Naive thymus-derived CD4-positive, alpha-beta T cell (primary cell): ENCODE data around the gene MED13L. TPM values are rescaled to one million over a fixed set of nuclear protein-coding genes. Genes with fewer than 3 reads are reported as not detected.

Source experiments
- ATAC-seq: fragments of 150-1000 bp; cut with Tn5 transposase; 2 replicates; pipeline ENCODE4 v1.10.0; 2021; ENCODE audit warnings: mild to moderate bottlenecking, moderate library complexity
- CTCF ChIA-PET: fragments of 350-600 bp; sonication (Branson Sonifier 250); formaldehyde crosslinking; loops from one replicate; lab custom pipeline; 2021; ENCODE audit warnings: antibody characterized with exemption; lab: Charles Lee
- POLR2A ChIA-PET: fragments of 350-600 bp; sonication (Branson Sonifier 250); formaldehyde crosslinking; loops from one replicate; lab custom pipeline; 2021; ENCODE audit warnings: antibody characterized with exemption, inconsistent platforms; lab: Charles Lee
- DNase-seq, 9 donors: peaks; one replicate each; pipeline versions ENCODE4 v3.0.0 to v3.0.0-alpha.2; 2020 to 2022; ENCODE audit warnings: mixed read lengths in 1 of 9
- H3K27ac ChIP-seq: one replicate; pipeline ENCODE4 v1.7.0; 2013; ENCODE audit warnings: mild to moderate bottlenecking, low read depth, low read length, moderate library complexity
- H3K27me3 ChIP-seq, 2 donors: one replicate each; pipeline ENCODE4 v1.7.0; 2013; ENCODE audit warnings: low read length in 2 of 2, mild to moderate bottlenecking in 2 of 2, moderate library complexity in 2 of 2; ENCODE audit not compliant: control insufficient read depth in 2 of 2, insufficient read depth in 2 of 2
- H3K36me3 ChIP-seq, 3 experiments: 1 replicate in 2 of 3; 2 replicates in 1 of 3; pipeline ENCODE4 v1.7.0; 2013; ENCODE audit warnings: low read length in 3 of 3, mild to moderate bottlenecking in 3 of 3, moderate library complexity in 1 of 3; ENCODE audit not compliant: insufficient read depth in 3 of 3, control insufficient read depth in 2 of 3
- H3K4me1 ChIP-seq, 2 donors: one replicate each; pipeline ENCODE4 v1.7.0; 2013; ENCODE audit warnings: low read length in 2 of 2, mild to moderate bottlenecking in 2 of 2, moderate library complexity in 1 of 2; ENCODE audit not compliant: control insufficient read depth in 2 of 2, insufficient read depth in 2 of 2
- H3K4me3 ChIP-seq: 2 replicates; pipeline ENCODE4 v1.7.0; 2013; ENCODE audit warnings: mild to moderate bottlenecking, low read length
- H3K9me3 ChIP-seq, 3 experiments: 1 replicate in 2 of 3; 2 replicates in 1 of 3; pipeline ENCODE4 v1.7.0; 2013; ENCODE audit warnings: low read length in 3 of 3; ENCODE audit not compliant: control insufficient read depth in 2 of 3
- H3K27ac Mint-ChIP-seq, 9 donors: one replicate each; pipeline ENCODE4 v1.8.0; 2020 to 2022; ENCODE audit warnings: mixed read lengths in 9 of 9, mild to moderate bottlenecking in 8 of 9, moderate library complexity in 5 of 9, inconsistent platforms in 2 of 9
- H3K27me3 Mint-ChIP-seq, 5 donors: one replicate each; pipeline ENCODE4 v1.8.0; 2021 to 2022; ENCODE audit warnings: mixed read lengths in 5 of 5, mild to moderate bottlenecking in 1 of 5
- H3K36me3 Mint-ChIP-seq, 5 donors: one replicate each; pipeline ENCODE4 v1.8.0; 2020 to 2022; ENCODE audit warnings: mixed read lengths in 5 of 5, mild to moderate bottlenecking in 3 of 5, inconsistent platforms in 1 of 5
- H3K4me1 Mint-ChIP-seq, 7 donors: one replicate each; pipeline ENCODE4 v1.8.0; 2020 to 2022; ENCODE audit warnings: mixed read lengths in 7 of 7, mild to moderate bottlenecking in 3 of 7, inconsistent platforms in 1 of 7
- H3K4me3 Mint-ChIP-seq, 10 donors: one replicate each; pipeline ENCODE4 v1.8.0; 2020 to 2022; ENCODE audit warnings: mild to moderate bottlenecking in 10 of 10, mixed read lengths in 10 of 10, moderate library complexity in 6 of 10, inconsistent platforms in 2 of 10
- H3K9me3 Mint-ChIP-seq, 11 donors: one replicate each; pipeline ENCODE4 v1.8.0; 2020 to 2022; ENCODE audit warnings: mixed read lengths in 11 of 11, mild to moderate bottlenecking in 4 of 11, inconsistent platforms in 1 of 11, moderate library complexity in 1 of 11
- intact Hi-C, 2 donors: fragments of 100-400 bp; cut with micrococcal nuclease; formaldehyde crosslinking; loops; one replicate each; pipeline ENCODE4 v1.15.1; 2023
- polyA plus RNA-seq, 2 donors: library from polyadenylated mRNA; unstranded; fragments of 300-500 nt; fragmentation: Illumina TruSeq; gene quantifications; one replicate each; pipeline ENCODE4 v1.2.3, GENCODE V29; 2021
- total RNA-seq, 6 experiments: library from RNA in 5 of 6; stranded (reverse) in 5 of 6; gene quantifications; 1 replicate in 5 of 6; 2 replicates in 1 of 6; pipeline ENCODE4 v1.2.3 and lab custom pipeline; 2021 to 2026

MED13L gene
- total and polyA plus RNA-seq, 7 experiments from 2014 or later, result 8.3 to 283 (median 155) TPM

- ChIA-PET POLR2A (no interaction called here), CTCF (no interaction called here)
- Mint-ChIP-seq H3K27ac (peak overlapping the region in 5 of 9 donors; percentile 6 to 52 (median 26)), H3K36me3 (peaks cover 4 to 12% (median 6%) of the 10 kb centered on the region in 5 donors), H3K4me1 (peaks cover 12 to 76% (median 60%) of the 10 kb centered on the region in 7 donors), H3K4me3 (no peak overlapping the region), H3K27me3 (no peaks in the 10 kb centered on the region), H3K9me3 (peaks cover 0 to 2% (median 0%) of the 10 kb centered on the region in 11 donors)
- ATAC-seq (no peak), DNase-seq (no peak)
- Histone ChIP-seq H3K4me1 (no peaks in the 10 kb centered on the region), H3K36me3 (no peaks in the 10 kb centered on the region), H3K27me3 (no peaks in the 10 kb centered on the region), H3K4me3 (no peak overlapping the region), H3K9me3 (no peaks in the 10 kb centered on the region), H3K27ac (no peak overlapping the region)
- intact Hi-C loops, result no loop called here
Observed at GRCh38 chr12:116026768-116027550, 250.5 kb downstream of the MED13L start.

- H3K36me3 ChIP-seq, result no peaks in the 10 kb centered on the region
- CTCF ChIA-PET, result no interaction called here
- H3K27ac Mint-ChIP-seq, result peak overlapping the region in 3 of 9 donors; percentile 3 to 52 (median 6)
Observed at GRCh38 chr12:116026346-116026745, 251.1 kb downstream of the MED13L start.

GRCh38 chr12:116024769-116025168 is 252.7 kb downstream of the MED13L start:
- peak overlapping the region in 1 of 9 donors; percentile 3 for H3K27ac Mint-ChIP-seq
- ChIA-PET CTCF (no interaction called here), POLR2A (no interaction called here)
- H3K27me3 Mint-ChIP-seq, result no peaks in the 10 kb centered on the region
- ATAC-seq (no peak), DNase-seq (no peak)
- Histone ChIP-seq H3K27me3 (no peaks in the 10 kb centered on the region), H3K4me1 (no peaks in the 10 kb centered on the region), H3K9me3 (no peaks in the 10 kb centered on the region), H3K36me3 (peaks cover 0 to under 1% (median 0%) of the 10 kb centered on the region in 3 experiments), H3K4me3 (no peak overlapping the region), H3K27ac (no peak overlapping the region)
- H3K36me3 Mint-ChIP-seq, result peaks cover 0 to 13% (median under 1%) of the 10 kb centered on the region in 5 donors
- intact Hi-C loops, result no loop called here
- H3K9me3 Mint-ChIP-seq, result no peaks in the 10 kb centered on the region
- H3K4me1 Mint-ChIP-seq, result peaks cover 12 to 66% (median 48%) of the 10 kb centered on the region in 7 donors
- H3K4me3 Mint-ChIP-seq, result no peak overlapping the region

More at GRCh38 chr12:116026346-116026745, 251.1 kb downstream of the MED13L start:
- POLR2A ChIA-PET, result no interaction called here
- Mint-ChIP-seq H3K4me3 (no peak overlapping the region), H3K9me3 (peaks cover 0 to 2% (median 0%) of the 10 kb centered on the region in 11 donors), H3K36me3 (peaks cover 4 to 12% (median 6%) of the 10 kb centered on the region in 5 donors), H3K4me1 (peaks cover 12 to 76% (median 60%) of the 10 kb centered on the region in 7 donors), H3K27me3 (no peaks in the 10 kb centered on the region)
- no peak overlapping the region for H3K27ac ChIP-seq
- DNase-seq, result no peak
- H3K9me3 ChIP-seq, result no peaks in the 10 kb centered on the region
- ATAC-seq, result no peak
- H3K4me3 ChIP-seq, result no peak overlapping the region
- intact Hi-C loops, result no loop called here
- no peaks in the 10 kb centered on the region for H3K4me1 ChIP-seq
- H3K27me3 ChIP-seq, result no peaks in the 10 kb centered on the region

- no peaks in the 10 kb centered on the region for H3K9me3 ChIP-seq
- H3K27ac Mint-ChIP-seq, result peak overlapping the region in 1 of 9 donors; percentile 51
- no peaks in the 10 kb centered on the region for H3K4me1 ChIP-seq
- no peak overlapping the region for H3K4me3 Mint-ChIP-seq
- POLR2A ChIA-PET, result no interaction called here
- H3K36me3 Mint-ChIP-seq, result peaks cover 0 to 32% (median 14%) of the 10 kb centered on the region in 5 donors
- H3K36me3 ChIP-seq, result peaks cover 5 to 27% (median 8%) of the 10 kb centered on the region in 3 experiments
- peaks cover 5 to 18% (median 15%) of the 10 kb centered on the region in 7 donors for H3K4me1 Mint-ChIP-seq
- no peaks in the 10 kb centered on the region for H3K27me3 ChIP-seq
- DNase-seq (no peak), ATAC-seq (no peak)
- intact Hi-C loops, result loop anchor here (5.0 kb wide), 3 partner anchors 178 to 583 kb away; no protein-coding TSS in a partner anchor
- H3K27ac ChIP-seq, result no peak overlapping the region
- CTCF ChIA-PET, result no interaction called here
- H3K4me3 ChIP-seq, result no peak overlapping the region
- no peaks in the 10 kb centered on the region for H3K27me3 Mint-ChIP-seq
- H3K9me3 Mint-ChIP-seq, result no peaks in the 10 kb centered on the region
Observed at GRCh38 chr12:116019415-116019814, 258.1 kb downstream of the MED13L start.

GRCh38 chr12:116018282-116018681 is 259.2 kb downstream of the MED13L start:
- Histone ChIP-seq H3K4me1 (no peaks in the 10 kb centered on the region), H3K9me3 (no peaks in the 10 kb centered on the region), H3K27me3 (no peaks in the 10 kb centered on the region), H3K4me3 (no peak overlapping the region), H3K27ac (no peak overlapping the region), H3K36me3 (peaks cover 5 to 30% (median 8%) of the 10 kb centered on the region in 3 experiments)
- H3K27me3 Mint-ChIP-seq, result no peaks in the 10 kb centered on the region
- peaks cover 6 to 40% (median 16%) of the 10 kb centered on the region in 5 donors for H3K36me3 Mint-ChIP-seq
- ATAC-seq (no peak), DNase-seq (no peak)
- H3K27ac Mint-ChIP-seq, result peak overlapping the region in 1 of 9 donors; percentile 75
- H3K9me3 Mint-ChIP-seq, result no peaks in the 10 kb centered on the region
- peaks cover 2 to 12% (median 8%) of the 10 kb centered on the region in 7 donors for H3K4me1 Mint-ChIP-seq
- POLR2A ChIA-PET, result no interaction called here
- CTCF ChIA-PET, result interaction anchor here (0.6 kb wide), 1 partner anchor 89 kb away, joined by 3 read pairs; no protein-coding TSS in a partner anchor
- H3K4me3 Mint-ChIP-seq, result no peak overlapping the region
- intact Hi-C loops, result loop anchor here (5.0 kb wide), 3 partner anchors 179 to 584 kb away; no protein-coding TSS in a partner anchor

GRCh38 chr12:116015525-116015924 is 262.0 kb downstream of the MED13L start:
- Mint-ChIP-seq H3K4me3 (no peak overlapping the region), H3K36me3 (peaks cover 12 to 50% (median 24%) of the 10 kb centered on the region in 5 donors), H3K27ac (peak overlapping the region in 5 of 9 donors; percentile 8 to 68 (median 45)), H3K27me3 (no peaks in the 10 kb centered on the region), H3K4me1 (peaks cover 0 to 5% (median 4%) of the 10 kb centered on the region in 7 donors), H3K9me3 (no peaks in the 10 kb centered on the region)
- H3K36me3 ChIP-seq, result peaks cover 12 to 54% (median 15%) of the 10 kb centered on the region in 3 experiments
- peak; percentile 57 for ATAC-seq
- H3K4me3 ChIP-seq, result no peak overlapping the region
- intact Hi-C loops, result loop anchor here (1.0 to 5.0 kb wide), 5 partner anchors 182 to 694 kb away; no protein-coding TSS in a partner anchor
- peak in 4 of 9 donors; percentile 5 to 19 (median 14) for DNase-seq
- ChIA-PET CTCF (interaction anchor here (0.7 to 1.6 kb wide), 4 partner anchors 13 to 693 kb away, joined by 3 to 4 read pairs (median 4); no protein-coding TSS in a partner anchor), POLR2A (interaction anchor here (0.6 kb wide), 1 partner anchor 544 kb away, joined by 3 read pairs; no protein-coding TSS in a partner anchor)
- no peak overlapping the region for H3K27ac ChIP-seq
- no peaks in the 10 kb centered on the region for H3K9me3 ChIP-seq
- H3K4me1 ChIP-seq, result no peaks in the 10 kb centered on the region
- no peaks in the 10 kb centered on the region for H3K27me3 ChIP-seq
